IPS DF 4.7 (cell line): ENCODE measurements around the gene KCNIP4.
"Not testable (repeated sequence)": the region's sequence is repeated elsewhere in the genome, so short reads cannot be mapped to it uniquely, and the experiment has no call there.

Experiments used
- DNase-seq: peaks from one replicate; pipeline ENCODE4 v3.0.0-alpha.2; 2013; ENCODE audit warnings: low spot score; ENCODE audit errors: extremely low read depth

Gene KCNIP4

DNA sequence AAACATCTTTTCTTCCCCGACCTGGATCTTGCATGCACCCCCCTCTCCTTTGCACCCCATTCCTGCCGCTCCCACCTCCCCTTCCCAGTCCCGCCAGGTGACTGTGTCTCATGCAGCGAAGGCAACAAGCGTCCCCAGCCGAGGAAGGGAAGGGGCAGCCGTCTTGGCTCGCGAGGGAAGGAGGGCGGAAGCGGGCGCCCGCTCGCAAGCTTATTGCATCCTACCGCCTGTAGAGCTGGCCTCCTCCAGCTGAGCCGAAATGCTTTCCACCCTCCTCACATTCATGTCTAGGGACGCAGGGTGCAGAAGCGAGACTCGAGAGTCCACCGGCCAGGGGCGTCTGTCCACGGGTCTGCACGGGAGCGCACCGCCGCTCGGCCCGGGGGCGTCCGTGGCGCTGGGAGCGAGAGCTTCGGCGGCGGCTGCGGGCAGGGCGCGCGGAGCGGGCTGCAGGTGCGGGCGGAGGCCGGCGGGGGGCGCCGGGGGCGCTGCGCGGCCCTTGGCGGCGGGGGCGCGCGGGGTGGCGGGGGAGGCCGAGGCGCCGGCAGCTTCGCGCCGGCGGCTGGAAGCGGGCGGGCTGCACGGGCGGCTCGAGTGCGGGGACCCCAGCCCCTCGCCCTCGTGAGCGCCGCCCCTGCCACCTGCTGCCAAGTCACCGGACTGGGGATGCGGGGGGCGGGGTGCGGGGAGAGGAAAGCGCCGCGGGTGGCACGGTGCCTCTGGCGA lies at the start of gene KCNIP4:
TSS of gene KCNIP4 (minus strand) at position 426 of the 726 bp plus-strand sequence.
- DNase-seq, result no peak

DNA sequence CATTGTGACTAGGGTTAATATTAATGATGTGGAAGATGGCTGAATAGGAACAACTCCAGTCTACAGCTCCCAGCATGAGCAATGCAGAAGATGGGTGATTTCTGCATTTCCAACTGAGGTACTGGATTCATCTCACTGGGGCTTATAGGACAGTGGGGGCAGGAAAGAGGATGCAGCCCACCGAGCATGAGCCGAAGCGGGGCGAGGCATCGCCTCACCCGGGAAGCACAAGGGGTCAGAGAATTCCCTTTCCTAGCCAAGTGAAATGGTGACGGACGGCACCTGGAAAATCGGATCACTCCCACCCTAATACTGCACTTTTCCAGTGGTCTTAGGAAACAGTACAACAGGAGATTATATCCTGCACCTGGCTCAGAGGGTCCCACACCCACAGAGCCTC lies 48.0 kb upstream of the KCNIP4 start:
- not testable (repeated sequence) for DNase-seq

DNA sequence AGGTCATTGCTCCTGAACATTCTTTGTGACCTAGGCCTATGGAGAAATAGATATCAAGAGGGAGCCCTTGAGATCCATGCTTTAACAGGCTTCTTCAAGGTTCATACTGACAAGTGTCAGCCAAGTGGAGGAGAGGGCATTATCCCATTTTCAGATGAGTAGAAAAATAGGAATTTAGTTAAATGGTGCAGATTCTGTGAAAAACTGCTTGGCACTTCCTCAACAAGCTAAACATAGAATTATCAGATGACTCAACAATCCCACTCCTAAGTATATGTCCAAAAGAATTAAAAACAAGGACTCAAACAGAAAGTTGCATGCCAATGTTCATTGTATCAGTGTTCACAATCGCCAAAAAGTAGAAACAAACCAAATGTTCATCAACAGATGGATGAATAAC lies 43.8 kb upstream of the KCNIP4 start:
- DNase-seq, result no peak

DNA sequence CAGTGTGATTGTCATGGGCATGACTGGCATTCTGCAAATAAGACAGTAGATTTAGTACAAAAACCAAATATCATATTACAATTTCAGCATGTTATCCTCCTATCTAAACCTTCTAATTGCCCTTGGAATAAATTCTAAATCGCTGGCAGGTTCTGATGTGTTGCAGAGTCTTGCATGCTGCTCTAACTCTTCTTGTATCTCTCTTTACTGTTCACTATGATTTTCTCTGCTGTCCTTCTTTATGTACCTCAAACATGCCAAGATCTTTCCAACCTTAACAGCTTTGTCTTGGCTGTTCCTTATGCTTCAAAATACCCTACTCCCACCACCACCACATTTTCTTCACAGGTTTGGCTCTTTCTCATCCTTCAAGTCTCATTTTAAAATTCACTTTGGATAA lies 43.0 kb upstream of the KCNIP4 start:
- no peak for DNase-seq

DNA sequence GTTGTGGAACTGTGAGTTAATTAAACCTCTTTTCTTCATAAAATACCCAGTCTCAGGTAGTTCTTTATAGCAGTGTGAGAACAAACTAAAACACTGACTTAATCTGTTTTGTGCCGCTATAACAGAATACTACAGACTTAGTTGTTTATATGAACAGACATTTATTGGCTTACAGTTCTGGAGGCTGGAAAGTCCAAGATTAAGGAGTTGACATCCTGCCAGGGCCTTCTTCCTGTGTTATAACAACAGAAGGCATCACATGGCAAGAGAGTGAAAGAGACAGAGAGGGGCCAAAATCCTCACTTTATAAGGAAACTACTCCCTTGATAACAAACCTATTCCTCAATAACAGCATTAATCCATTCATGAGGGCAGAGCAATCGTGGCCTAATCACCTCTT lies 42.5 kb upstream of the KCNIP4 start:
- DNase-seq, result no peak

DNA sequence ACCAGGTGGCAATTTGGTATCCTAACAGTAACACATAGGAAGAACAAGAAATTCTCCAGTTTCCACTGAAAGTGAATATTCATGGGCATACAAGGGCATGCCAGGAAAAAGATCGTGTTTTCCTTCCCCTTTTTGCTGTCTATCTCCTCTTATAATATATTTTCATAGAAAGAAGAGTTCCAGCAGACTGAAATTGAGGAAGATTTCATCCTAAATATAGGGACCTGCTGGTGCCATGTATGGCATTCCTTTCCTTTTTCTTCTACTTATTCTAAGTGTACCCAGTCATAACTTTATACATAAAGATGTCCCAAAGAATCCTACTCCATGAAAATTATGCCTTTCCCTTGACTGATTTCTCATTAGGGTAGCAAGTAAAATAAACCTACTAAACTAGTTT lies 40.8 kb upstream of the KCNIP4 start:
- no peak for DNase-seq

DNA sequence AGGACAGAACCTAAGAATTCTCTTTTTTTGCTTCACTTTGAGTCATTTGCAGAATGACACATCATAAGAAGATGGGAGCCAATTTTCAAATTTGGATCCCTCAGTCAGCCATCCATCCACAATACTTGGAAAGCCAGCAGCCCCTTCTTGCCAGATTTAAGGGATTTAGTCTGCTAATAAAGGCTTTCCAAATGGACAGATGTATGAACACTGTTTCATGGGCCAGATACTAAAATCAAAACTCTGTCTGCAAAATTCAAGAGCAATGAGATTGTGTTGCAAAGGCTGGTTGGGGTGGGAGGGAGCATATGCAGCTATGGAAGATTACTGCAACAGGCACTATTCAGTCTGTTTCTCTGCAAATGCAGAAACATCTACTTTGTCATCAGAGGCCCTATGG lies 37.7 kb upstream of the KCNIP4 start:
- no peak for DNase-seq

DNA sequence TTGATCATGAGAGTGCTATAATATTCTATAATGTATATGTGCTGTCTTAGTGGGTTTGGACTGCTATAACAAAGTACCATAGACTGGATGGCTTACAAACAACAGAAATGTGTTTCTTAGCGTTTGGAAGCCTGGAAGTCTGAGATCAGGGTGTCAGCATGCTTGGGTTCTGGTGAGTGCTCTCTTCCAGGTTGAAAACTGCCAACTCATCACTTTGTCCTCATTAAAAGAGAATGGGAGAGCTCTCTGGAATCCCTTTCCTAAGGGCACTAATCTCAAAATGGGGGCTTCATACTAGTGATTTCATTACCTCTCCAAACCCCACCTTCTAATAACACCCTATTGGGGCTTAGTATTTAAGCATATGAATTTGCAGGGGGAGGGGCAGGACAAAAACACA lies 33.5 kb upstream of the KCNIP4 start:
- no peak for DNase-seq

DNA sequence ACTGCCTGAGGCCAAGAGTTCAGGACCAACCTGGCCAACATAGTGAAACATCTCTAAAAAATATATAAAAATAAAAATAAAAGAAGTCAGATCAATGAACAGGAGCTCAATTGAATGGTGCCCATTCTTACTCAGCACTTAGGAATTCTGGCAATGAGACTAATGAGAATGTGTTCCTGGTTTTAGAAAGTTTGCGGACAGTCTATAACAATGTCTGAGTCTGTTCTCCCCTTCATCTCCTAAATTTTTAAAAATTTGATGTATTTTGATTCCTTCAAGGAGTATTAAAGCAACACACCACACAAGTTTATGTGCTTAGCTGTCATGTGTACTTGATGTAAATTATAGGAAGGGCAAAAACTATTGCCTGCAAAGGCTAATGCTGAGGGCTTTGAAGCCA lies 30.6 kb upstream of the KCNIP4 start:
- DNase-seq, result no peak

DNA sequence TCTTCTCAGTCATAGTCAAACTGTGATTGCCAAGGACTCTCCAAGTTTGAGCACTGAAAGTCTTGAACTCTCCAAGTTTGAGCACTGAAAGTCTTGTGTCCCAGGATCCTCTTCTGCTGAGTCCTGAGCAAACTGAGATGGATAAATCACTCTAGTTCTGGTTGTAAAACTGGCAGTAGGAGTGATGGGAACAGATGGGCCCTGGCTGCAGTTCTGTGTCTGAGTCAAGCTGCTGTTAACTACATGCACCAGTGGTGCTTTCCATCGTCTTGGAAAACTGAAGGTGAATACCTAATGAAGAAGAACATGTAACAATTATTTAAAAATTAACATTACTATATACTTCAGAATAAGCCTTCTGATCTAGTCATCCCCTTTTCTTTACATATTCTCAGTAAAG lies 27.6 kb upstream of the KCNIP4 start:
- DNase-seq, result no peak

DNA sequence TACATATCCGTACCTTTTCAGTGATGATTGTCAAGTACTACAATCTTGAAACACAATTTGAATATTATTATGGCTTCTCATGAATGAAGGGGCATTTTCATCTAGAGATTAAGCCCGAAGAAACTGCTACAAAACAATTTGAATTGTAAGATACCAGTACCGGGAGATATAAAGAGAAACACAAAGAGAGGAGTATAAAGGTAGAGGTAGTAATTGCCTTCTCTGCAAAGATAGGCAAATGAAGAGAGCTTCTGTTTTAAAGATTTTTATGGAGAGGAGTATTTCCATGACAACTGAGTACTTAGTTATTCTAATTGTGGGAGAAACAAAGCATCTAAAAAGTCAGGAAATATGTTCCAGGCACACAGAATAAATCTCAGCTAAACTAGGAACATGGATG lies 25.3 kb upstream of the KCNIP4 start:
- no peak for DNase-seq

DNA sequence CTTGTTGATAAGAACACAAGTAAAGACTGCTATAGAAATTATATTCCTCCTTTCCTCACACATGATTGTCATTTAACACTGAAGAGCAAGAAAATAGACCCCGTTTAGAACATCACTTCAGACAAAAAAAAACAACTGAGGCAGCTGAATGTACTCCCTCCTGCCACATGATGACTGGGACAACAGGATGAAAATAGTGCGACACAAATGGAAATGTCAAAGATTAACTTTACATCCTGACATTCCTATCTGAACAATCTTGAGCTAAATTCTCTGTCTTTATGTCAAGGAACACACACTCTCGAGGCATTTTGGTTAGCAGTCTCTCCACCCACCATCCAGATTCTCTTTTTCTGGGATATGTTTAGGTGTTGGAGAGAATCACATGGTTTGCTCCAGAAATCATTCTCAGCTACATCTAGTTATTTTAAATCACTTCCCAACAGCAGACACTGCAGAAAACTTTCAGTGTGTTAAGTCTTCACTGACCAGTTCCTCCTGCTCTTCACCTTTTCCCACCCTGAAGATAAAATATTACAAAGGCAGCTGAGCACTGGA lies 16.3 kb upstream of the KCNIP4 start:
- DNase-seq, result no peak

DNA sequence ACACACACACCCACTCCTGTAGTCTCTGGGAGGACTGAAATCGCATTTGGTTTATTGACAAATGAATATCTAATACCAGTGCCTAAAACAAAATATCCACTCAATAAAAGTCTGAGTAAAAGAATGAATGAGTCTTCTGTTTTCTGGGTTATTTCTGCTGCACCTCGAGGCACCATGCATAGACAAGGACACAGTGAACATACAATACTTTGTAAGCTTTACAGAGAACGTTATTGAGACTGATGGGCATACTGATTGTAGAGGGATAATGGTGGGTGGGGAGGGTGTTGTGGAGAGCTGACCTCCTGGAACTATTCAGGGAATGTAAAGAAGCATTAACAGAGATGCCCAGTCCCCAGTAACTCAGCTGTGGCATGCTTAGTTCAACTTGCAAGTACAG lies 14.1 kb upstream of the KCNIP4 start:
- DNase-seq, result no peak

DNA sequence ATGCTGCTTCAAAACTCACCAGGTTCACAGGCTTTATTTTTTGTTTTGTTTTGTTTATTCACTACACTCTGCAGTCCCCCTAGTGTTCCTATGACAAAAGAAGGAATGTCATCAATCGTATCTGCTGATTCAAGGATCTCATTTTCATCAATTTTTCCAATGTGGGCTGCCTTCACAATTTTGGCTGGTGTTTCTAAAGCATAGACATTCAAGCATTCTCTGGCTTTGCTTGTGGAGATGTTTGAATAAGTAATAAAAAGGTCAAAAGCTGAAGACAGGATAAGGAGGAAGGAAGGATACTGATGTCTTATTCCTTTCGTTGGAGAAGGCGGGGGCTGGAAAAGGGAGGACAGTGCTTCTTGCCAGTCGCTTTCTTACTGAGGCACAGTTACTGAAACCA lies 12.2 kb upstream of the KCNIP4 start:
- no peak for DNase-seq

DNA sequence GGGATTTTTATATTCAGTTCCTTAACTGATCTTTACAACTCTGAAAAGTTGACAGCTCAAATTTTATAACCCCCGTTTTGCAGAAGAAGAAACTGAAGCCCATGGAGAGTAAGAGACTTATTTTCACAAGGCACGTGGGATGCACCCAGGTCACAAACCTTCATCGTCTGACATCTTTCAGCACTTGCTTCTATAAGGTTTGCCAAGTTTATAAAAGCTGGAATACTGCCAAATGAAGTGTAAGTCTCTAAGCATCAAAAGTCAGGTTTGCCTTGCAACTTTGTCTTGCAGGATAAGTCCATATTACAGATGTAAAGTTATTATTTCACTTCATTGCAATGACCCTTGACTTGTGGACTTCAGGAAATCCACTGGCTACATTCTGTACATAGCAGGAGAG lies 6.3 kb upstream of the KCNIP4 start:
- DNase-seq, result no peak

DNA sequence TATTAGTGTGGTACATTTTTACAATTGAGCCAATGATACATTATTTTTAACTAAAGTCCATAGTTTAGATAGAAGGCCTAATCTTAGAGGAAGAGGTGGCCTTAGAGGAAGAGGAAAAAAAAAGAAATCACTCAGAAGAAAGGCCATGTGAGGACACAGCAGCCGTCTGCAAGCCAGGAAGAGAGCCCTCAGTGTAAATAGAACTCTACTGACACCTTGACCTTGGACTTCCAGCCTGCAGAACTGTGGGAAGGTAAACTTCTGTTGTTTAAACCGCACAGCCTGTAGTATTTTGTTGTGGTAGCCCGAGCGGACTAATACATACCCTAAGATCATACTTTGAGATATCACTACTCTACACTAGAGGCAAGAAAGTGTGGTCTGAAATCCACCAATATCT lies 5.1 kb upstream of the KCNIP4 start:
- DNase-seq, result no peak

DNA sequence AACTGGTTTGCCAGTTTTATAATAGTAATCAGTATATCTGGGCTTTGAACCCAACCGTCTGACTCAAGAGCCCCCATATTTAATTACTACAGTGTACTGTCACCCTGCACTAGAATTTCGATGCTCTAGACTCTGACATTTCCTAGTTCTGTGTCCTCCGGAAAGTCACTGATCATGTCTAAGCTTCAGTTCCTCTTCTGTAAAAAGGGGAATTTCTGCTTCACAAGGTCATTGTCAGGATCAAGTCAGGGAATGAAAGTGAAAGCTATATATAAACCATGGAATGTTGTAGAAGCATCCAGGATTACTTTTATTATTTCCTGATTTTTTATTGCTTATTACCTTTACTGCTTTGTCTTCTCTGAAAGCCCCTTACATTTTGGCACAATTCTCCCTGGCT lies 4.0 kb upstream of the KCNIP4 start:
- DNase-seq, result no peak

DNA sequence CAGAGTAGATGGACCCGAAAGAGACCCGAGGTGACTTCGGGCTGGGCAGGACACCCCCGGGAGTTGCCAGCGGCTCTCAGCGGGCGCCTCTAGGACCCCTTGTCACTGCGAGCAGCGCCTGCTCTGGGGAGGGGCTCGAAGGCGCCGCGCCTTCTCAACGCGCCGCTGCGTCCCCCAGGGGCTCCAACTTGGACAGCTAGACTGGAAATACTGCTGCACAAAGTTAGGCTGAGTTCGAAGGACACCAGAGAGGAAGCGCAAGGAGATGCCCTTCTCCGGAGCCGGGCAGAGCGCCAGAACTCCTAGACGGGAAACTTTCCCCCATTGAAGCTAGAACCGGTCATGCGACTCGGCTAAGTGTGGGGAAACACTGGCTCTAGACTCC lies 493 bp upstream of the KCNIP4 start:
- peak; percentile 9 for DNase-seq

DNA sequence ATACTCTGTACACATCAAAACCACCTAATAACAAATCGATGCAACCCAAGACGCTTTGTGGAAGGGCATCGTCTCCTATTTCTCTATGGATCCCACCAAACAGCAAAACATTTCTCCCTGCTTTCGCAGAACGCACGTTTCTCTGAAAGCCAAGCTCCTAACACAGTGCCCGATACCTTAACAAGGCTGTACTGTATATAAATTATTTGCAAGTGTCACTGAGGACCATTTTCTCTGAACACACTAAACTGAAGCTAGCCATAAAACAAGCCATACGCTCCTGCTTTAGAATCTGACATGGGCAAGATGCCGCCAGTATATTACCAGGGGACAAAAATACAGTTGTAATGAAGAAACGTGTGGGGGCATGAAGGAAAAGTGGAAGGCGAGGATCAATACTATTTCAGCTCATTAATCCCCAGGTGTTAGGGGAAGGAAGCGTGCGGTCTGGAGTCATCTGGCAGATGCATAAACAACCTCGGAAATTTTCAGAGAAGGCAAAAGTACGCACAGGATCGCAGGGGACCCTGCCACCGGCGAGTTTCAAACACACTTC lies 703 bp downstream of the KCNIP4 start:
- DNase-seq, result no peak

DNA sequence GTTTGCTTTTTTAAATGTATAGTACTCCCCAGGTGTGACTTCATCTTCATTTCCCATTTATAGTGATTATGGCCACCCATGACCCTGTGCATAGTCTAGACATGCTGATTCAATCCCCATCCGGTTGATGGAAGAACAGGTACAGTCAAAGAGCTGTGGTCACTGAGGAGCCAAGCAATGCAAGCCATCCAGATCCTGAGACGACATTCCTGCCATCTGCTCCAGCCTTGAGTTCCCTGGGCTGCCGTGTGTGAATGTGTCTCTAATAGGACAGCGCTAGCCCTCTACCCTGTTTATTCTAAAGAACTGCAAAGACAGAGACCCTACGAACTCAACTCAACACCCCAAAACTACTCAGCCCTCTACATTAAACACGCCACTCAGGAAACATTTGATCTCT lies 1.7 kb downstream of the KCNIP4 start:
- DNase-seq, result no peak

DNA sequence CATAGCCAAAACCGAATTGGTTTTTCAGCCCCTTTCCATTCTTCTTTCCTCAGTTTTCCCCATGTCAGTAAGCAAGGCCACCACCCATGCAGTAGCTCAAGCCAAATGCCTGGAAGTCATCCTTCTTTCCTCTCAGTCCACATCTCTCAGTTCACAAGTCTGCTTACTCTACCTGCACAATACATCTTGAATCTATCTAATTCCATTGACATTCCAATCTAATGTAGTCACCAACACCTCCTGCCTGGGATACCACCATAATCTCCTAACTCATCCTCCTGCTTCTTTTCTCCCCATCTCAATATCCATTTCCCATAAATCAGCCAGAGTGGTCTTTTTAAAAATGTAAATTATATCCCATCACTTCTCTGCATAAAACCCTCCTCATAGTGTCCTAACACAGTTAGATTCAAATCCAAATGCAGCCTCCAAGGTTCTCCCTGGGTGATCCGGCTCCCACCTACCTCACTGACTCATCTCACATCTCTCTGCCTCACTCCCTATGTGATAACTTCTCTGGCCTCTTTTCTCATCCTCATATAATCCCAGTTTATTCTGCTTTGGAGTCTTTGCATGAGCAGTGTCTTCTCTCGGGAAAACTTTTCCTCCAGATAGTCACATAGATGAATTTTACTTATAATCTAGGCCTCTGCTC lies 26.9 kb downstream of the KCNIP4 start:
- peak; percentile 11 for DNase-seq

DNA sequence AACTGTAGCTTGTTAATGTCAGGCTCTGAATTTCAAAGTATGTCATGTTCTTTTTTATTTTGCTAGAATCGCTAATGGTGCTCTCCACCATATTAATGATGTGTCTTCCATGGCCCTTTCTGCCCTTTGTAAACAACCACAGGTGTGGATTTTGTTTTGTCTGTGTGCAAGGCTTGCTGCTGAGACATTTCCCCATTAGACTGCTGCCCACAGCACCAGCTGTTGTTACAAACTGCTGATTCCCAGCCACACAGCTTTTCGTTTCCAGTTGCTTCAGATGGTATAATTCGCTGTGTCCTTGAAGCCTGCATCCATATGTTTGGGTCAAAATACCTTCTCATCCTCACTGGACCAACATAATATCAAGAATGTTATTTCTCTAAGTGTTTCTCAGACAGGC lies 32.8 kb downstream of the KCNIP4 start:
- no peak for DNase-seq

DNA sequence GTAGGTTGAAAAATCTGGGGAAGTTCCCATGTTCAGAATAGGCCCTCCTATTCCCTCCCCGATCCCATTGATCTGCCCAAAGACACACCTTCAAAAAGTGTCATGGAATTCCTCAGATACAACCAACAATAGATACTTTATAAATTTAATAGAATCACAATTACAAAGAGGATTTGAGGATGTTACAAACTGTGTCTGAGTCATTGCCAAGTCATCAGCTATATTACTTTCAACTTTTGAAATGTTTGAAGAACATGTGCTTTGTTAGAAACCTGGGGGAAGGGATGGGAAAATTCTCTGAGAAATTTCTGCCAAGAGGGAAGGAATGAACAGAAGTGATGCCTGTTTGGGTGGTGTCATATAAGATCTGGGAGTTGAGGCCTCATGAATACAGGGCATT lies 46.7 kb downstream of the KCNIP4 start:
- DNase-seq, result no peak
